ENCODE measurements around the gene MBTD1. TPM values are rescaled to one million over a fixed set of nuclear protein-coding genes. Genes with fewer than 3 reads are reported as not detected.

MBTD1 gene
- total RNA-seq, 6 experiments from 2014 or later = 4.4 to 8.8 (median 7.4) TPM

- no peaks in the 10 kb centered on the region for H3K9me3 ChIP-seq
- no peaks in the 10 kb centered on the region for H3K36me3 ChIP-seq
- WGBS (ENCODE audit: insufficient coverage, low coverage, low lambda C conversion rate, missing lambda C conversion rate) = 3% methylated on average over 8 of the region's 8 CpGs
- peaks cover 0 to 14% (median 0%) of the 10 kb centered on the region in 4 donors for H3K4me1 ChIP-seq
- no peaks in the 10 kb centered on the region for H3K27me3 ChIP-seq
- ATAC-seq = peak in 3 of 4 donors; percentile 1 to 12 (median 6)
- peak overlapping the region in 2 of 3 donors; percentile 20 to 42 for H3K4me3 ChIP-seq
- no peak for DNase-seq
- intact Hi-C loops (cut with DNase I) = no loop called here
- TF ChIP-seq POLR2A (IDR thresholded peaks at IDR 0.05) = no peak
- TF ChIP-seq, protein P1, sequence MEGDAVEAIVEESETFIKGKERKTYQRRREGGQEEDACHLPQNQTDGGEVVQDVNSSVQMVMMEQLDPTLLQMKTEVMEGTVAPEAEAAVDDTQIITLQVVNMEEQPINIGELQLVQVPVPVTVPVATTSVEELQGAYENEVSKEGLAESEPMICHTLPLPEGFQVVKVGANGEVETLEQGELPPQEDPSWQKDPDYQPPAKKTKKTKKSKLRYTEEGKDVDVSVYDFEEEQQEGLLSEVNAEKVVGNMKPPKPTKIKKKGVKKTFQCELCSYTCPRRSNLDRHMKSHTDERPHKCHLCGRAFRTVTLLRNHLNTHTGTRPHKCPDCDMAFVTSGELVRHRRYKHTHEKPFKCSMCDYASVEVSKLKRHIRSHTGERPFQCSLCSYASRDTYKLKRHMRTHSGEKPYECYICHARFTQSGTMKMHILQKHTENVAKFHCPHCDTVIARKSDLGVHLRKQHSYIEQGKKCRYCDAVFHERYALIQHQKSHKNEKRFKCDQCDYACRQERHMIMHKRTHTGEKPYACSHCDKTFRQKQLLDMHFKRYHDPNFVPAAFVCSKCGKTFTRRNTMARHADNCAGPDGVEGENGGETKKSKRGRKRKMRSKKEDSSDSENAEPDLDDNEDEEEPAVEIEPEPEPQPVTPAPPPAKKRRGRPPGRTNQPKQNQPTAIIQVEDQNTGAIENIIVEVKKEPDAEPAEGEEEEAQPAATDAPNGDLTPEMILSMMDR (IDR thresholded peaks at IDR 0.05) = no peak
- H3K27ac ChIP-seq = peak overlapping the region; percentile 61 to 84 (median 75)
These were observed 107.1 kb downstream of the MBTD1 start for GRCh38 chr17:51152766-51153209.

- TF ChIP-seq, protein P1 (IDR thresholded peaks at IDR 0.05) = no peak
- TF ChIP-seq POLR2A (IDR thresholded peaks at IDR 0.05) = no peak
- 82% methylated on average over 5 of the region's 5 CpGs for WGBS (ENCODE audit: insufficient coverage, low coverage, low lambda C conversion rate, missing lambda C conversion rate)
- no peak for DNase-seq
- no peak overlapping the region for H3K27ac ChIP-seq
- intact Hi-C loops (cut with DNase I) = no loop called here
- H3K27me3 ChIP-seq = no peaks in the 10 kb centered on the region
- no peaks in the 10 kb centered on the region for H3K9me3 ChIP-seq
- peaks cover 0 to 20% (median 0%) of the 10 kb centered on the region in 4 donors for H3K4me1 ChIP-seq
- no peak overlapping the region for H3K4me3 ChIP-seq
- no peaks in the 10 kb centered on the region for H3K36me3 ChIP-seq
- ATAC-seq = no peak
These were observed 108.9 kb downstream of the MBTD1 start for GRCh38 chr17:51150932-51151331.

GRCh38 chr17:51149163-51149562, 110.7 kb downstream of the MBTD1 start:
- 100% methylated on average over 2 of the region's 2 CpGs for WGBS (ENCODE audit: insufficient coverage, low coverage, low lambda C conversion rate, missing lambda C conversion rate)
- Histone ChIP-seq H3K27ac (no peak overlapping the region), H3K4me1 (peaks cover 0 to 16% (median 0%) of the 10 kb centered on the region in 4 donors), H3K4me3 (no peak overlapping the region), H3K9me3 (no peaks in the 10 kb centered on the region), H3K36me3 (no peaks in the 10 kb centered on the region), H3K27me3 (no peaks in the 10 kb centered on the region)
- TF ChIP-seq, protein P1 (IDR thresholded peaks at IDR 0.05) = no peak
- no peak for TF ChIP-seq POLR2A (IDR thresholded peaks at IDR 0.05)
- ATAC-seq (no peak), DNase-seq (no peak)
- intact Hi-C loops (cut with DNase I) = no loop called here

DNA sequence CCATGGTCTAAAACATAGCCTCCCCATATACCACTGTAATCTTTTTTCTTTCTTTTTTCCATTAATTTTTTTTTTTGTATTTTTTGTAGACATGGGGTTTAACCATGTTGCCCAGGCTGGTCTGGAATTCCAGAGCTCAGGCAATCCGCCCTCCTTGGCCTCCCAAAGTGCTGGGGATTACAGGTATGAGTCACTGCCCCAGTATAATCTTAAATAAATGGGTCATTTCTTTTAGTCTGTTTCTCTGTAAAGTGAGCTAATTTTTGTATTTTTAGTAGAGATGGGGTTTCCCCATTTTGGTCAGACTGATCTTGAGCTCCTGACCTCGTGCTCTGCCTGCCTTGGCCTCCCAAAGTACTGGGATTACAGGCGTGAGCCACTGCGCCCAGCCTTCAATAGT, 112.2 kb downstream of the MBTD1 start:
- H3K4me3 ChIP-seq = no peak overlapping the region
- no peak overlapping the region for H3K27ac ChIP-seq
- intact Hi-C loops (cut with DNase I) = no loop called here
- no peaks in the 10 kb centered on the region for H3K27me3 ChIP-seq
- no peaks in the 10 kb centered on the region for H3K9me3 ChIP-seq
- H3K36me3 ChIP-seq = no peaks in the 10 kb centered on the region
- DNase-seq (no peak), ATAC-seq (no peak)
- TF ChIP-seq, protein P1 (IDR thresholded peaks at IDR 0.05) = no peak
- no peak for TF ChIP-seq POLR2A (IDR thresholded peaks at IDR 0.05)
- 82% methylated on average over 4 of the region's 4 CpGs for WGBS (ENCODE audit: insufficient coverage, low coverage, low lambda C conversion rate, missing lambda C conversion rate)
- H3K4me1 ChIP-seq = peaks cover 0 to 9% (median 0%) of the 10 kb centered on the region in 4 donors

Data from right lobe of liver (tissue), 6 donors.